Ovary (tissue), 3 donors: ENCODE measurements around the gene POLE.

Source experiments
- EP300 ChIP-seq: sonication (generic); formaldehyde crosslinking; IDR thresholded peaks from one replicate; pipeline ENCODE4 v1.6.1; 2017; ENCODE audit warnings: antibody characterized with exemption
- POLR2A ChIP-seq: fragments of 450-650 bp; IDR thresholded peaks from one replicate; pipeline ENCODE4 v1.6.1; 2017; ENCODE audit warnings: antibody characterized with exemption, mild to moderate bottlenecking, moderate library complexity
- TF ChIP-seq, protein P1 (sequence below), 3 donors: fragments of 450-650 bp in 2 of 3; fragments of 200-600 bp in 1 of 3; IDR thresholded peaks; one replicate each; pipeline versions ENCODE4 v1.5.1 to v1.8.0; 2016 to 2022; ENCODE audit warnings: antibody characterized with exemption in 3 of 3, mild to moderate bottlenecking in 1 of 3
- donor health status: DM: no; HTN: no; CAD: no.

GRCh38 chr12:132587781-132588180 is 99.4 kb downstream of the POLE start:
- TF ChIP-seq, protein P1, sequence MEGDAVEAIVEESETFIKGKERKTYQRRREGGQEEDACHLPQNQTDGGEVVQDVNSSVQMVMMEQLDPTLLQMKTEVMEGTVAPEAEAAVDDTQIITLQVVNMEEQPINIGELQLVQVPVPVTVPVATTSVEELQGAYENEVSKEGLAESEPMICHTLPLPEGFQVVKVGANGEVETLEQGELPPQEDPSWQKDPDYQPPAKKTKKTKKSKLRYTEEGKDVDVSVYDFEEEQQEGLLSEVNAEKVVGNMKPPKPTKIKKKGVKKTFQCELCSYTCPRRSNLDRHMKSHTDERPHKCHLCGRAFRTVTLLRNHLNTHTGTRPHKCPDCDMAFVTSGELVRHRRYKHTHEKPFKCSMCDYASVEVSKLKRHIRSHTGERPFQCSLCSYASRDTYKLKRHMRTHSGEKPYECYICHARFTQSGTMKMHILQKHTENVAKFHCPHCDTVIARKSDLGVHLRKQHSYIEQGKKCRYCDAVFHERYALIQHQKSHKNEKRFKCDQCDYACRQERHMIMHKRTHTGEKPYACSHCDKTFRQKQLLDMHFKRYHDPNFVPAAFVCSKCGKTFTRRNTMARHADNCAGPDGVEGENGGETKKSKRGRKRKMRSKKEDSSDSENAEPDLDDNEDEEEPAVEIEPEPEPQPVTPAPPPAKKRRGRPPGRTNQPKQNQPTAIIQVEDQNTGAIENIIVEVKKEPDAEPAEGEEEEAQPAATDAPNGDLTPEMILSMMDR (IDR thresholded peaks at IDR 0.05) = no peak
- TF ChIP-seq POLR2A (no peak), EP300 (no peak)
